H1 (cell line): Measurements from ENCODE around the gene CAMKK2. TPM values are rescaled to one million over a fixed set of nuclear protein-coding genes. Genes with fewer than 3 reads are reported as not detected.

Experiments used
- CTCF ChIA-PET: fragments of 300-600 bp; sonication (Branson Sonifier 250); formaldehyde crosslinking; loops from one replicate; lab custom pipeline; 2021; ENCODE audit not compliant: partially characterized antibody; lab: Charles Lee
- POLR2A ChIA-PET: fragments of 300-600 bp; sonication (Branson Sonifier 250); formaldehyde crosslinking; loops from one replicate; lab custom pipeline; 2021; ENCODE audit warnings: inconsistent platforms; ENCODE audit not compliant: partially characterized antibody; lab: Charles Lee
- DNase-seq, 2 experiments: peaks; one replicate each; pipeline versions ENCODE4 v3.0.0 to v3.0.0-alpha.2; 2010 to 2022; ENCODE audit warnings: low spot score in 2 of 2, low read depth in 1 of 2, mixed read lengths in 1 of 2
- FAIRE-seq: peaks from 2 replicates; lab custom pipeline; 2011; peaks lifted over from hg19 to GRCh38; lab: Jason Lieb, UNC
- H2AFZ ChIP-seq: 2 replicates; pipeline ENCODE4 v1.8.1; 2012; ENCODE audit warnings: low read length, inconsistent platforms
- H2AK5ac ChIP-seq: 2 replicates; pipeline ENCODE4 v1.6.1; 2013; ENCODE audit warnings: low read depth, low read length
- H2BK120ac ChIP-seq: replicated peaks from 2 replicates; pipeline ENCODE3; 2013; ENCODE audit warnings: low read depth, low read length, inconsistent platforms
- H2BK12ac ChIP-seq: 2 replicates; pipeline ENCODE4 v1.6.1; 2013; ENCODE audit warnings: low read depth, low read length
- H2BK15ac ChIP-seq: 2 replicates; pipeline ENCODE4 v1.6.1; 2013; ENCODE audit warnings: low read length
- H2BK20ac ChIP-seq: 2 replicates; pipeline ENCODE4 v1.6.1; 2013; ENCODE audit warnings: low read length
- H2BK5ac ChIP-seq: 2 replicates; pipeline ENCODE4 v1.6.1; 2013; ENCODE audit warnings: low read depth, low read length
- H3K14ac ChIP-seq: 2 replicates; pipeline ENCODE4 v1.6.1; 2013; ENCODE audit warnings: inconsistent platforms; ENCODE audit not compliant: insufficient read length
- H3K18ac ChIP-seq: 2 replicates; pipeline ENCODE4 v1.6.1; 2013; ENCODE audit warnings: low read length; ENCODE audit errors: extremely low read depth
- H3K23ac ChIP-seq: 2 replicates; pipeline ENCODE4 v1.6.1; 2013; ENCODE audit warnings: inconsistent platforms; ENCODE audit not compliant: insufficient read length
- H3K23me2 ChIP-seq: 2 replicates; pipeline ENCODE4 v1.6.1; 2013; ENCODE audit warnings: low read depth, low read length
- H3K27ac ChIP-seq: 2 replicates; pipeline ENCODE4 v1.6.1; 2011; ENCODE audit warnings: low read depth, low read length, inconsistent platforms
- H3K27me3 ChIP-seq, 4 experiments: replicated peaks in 1 of 4; 1 replicate in 1 of 4; 2 replicates in 3 of 4; pipeline versions ENCODE4 v1.6.1 to v1.8.1; 2011 to 2013; ENCODE audit warnings: low read length in 3 of 4, mild to moderate bottlenecking in 3 of 4, inconsistent platforms in 2 of 4, mixed read lengths in 2 of 4, moderate library complexity in 1 of 4; ENCODE audit not compliant: control insufficient read depth in 3 of 4, insufficient read depth in 3 of 4; ENCODE audit errors: extremely low read depth in 1 of 4
- H3K36me3 ChIP-seq, 4 experiments: 2 replicates each; pipeline versions ENCODE4 v1.6.1 to v1.8.1; 2011 to 2013; ENCODE audit warnings: mild to moderate bottlenecking in 4 of 4, low read length in 3 of 4, moderate library complexity in 2 of 4, control low read depth in 1 of 4, inconsistent platforms in 1 of 4; ENCODE audit not compliant: insufficient read depth in 4 of 4, control insufficient read depth in 2 of 4
- H3K4ac ChIP-seq: replicated peaks from 2 replicates; pipeline ENCODE3; 2013; ENCODE audit warnings: low read length, low read depth, mixed read lengths, inconsistent platforms; ENCODE audit not compliant: insufficient read length
- H3K4me1 ChIP-seq, 4 experiments: replicated peaks in 1 of 4; 1 replicate in 1 of 4; 2 replicates in 3 of 4; pipeline versions ENCODE4 v1.6.1 to v1.8.1; 2011 to 2013; ENCODE audit warnings: low read length in 3 of 4, inconsistent platforms in 2 of 4, mixed read lengths in 1 of 4; ENCODE audit not compliant: insufficient read depth in 4 of 4, control insufficient read depth in 3 of 4
- H3K4me2 ChIP-seq, 2 experiments: 2 replicates each; pipeline versions ENCODE4 v1.6.1 to v1.8.1; 2011 to 2013; ENCODE audit warnings: low read depth in 2 of 2, low read length in 2 of 2, control low read depth in 1 of 2, inconsistent platforms in 1 of 2, mild to moderate bottlenecking in 1 of 2; ENCODE audit not compliant: insufficient read depth in 1 of 2
- H3K4me3 ChIP-seq, 4 experiments: fragments of 200-600, 300-600 bp in 1 of 4; sonication (generic), shearing (Covaris generic), sonication (Bioruptor Twin) in 1 of 4; 2 replicates each; pipeline versions ENCODE4 v1.5.1 to v1.8.1; 2011 to 2016; ENCODE audit warnings: low read length in 4 of 4, low read depth in 3 of 4, control low read depth in 2 of 4, inconsistent platforms in 2 of 4, mild to moderate bottlenecking in 2 of 4, mixed read lengths in 1 of 4, moderate library complexity in 1 of 4; ENCODE audit not compliant: insufficient read depth in 2 of 4; ENCODE audit errors: extremely low read depth in 1 of 4
- H3K56ac ChIP-seq: replicated peaks from 2 replicates; pipeline ENCODE3; 2013; ENCODE audit warnings: low read depth, mild to moderate bottlenecking, mixed read lengths, low read length, inconsistent platforms; ENCODE audit not compliant: insufficient read length
- H3K79me1 ChIP-seq: 2 replicates; pipeline ENCODE4 v1.6.1; 2013; ENCODE audit warnings: low read depth, low read length, control low read depth
- H3K79me2 ChIP-seq, 2 experiments: 2 replicates each; pipeline versions ENCODE4 v1.6.1 to v1.8.1; 2012 to 2013; ENCODE audit warnings: low read length in 2 of 2, mild to moderate bottlenecking in 2 of 2, inconsistent platforms in 1 of 2; ENCODE audit not compliant: insufficient read depth in 2 of 2, control insufficient read depth in 1 of 2
- H3K9ac ChIP-seq, 4 experiments: replicated peaks in 1 of 4; 1 replicate in 1 of 4; 2 replicates in 3 of 4; pipeline versions ENCODE4 v1.6.1 to v1.8.1; 2011 to 2013; ENCODE audit warnings: low read depth in 3 of 4, low read length in 3 of 4, control low read depth in 2 of 4, mild to moderate bottlenecking in 2 of 4, moderate library complexity in 2 of 4, inconsistent platforms in 1 of 4; ENCODE audit errors: extremely low read depth in 1 of 4
- H3K9me3 ChIP-seq, 2 experiments: 2 replicates each; pipeline versions ENCODE4 v1.6.1 to v1.8.1; 2012 to 2013; ENCODE audit warnings: mild to moderate bottlenecking in 2 of 2, moderate library complexity in 2 of 2, control low read depth in 1 of 2, inconsistent platforms in 1 of 2, low read depth in 1 of 2, low read length in 1 of 2, mixed read lengths in 1 of 2; ENCODE audit not compliant: insufficient read depth in 2 of 2
- H4K20me1 ChIP-seq, 2 experiments: replicated peaks in 1 of 2; 2 replicates each; pipeline versions ENCODE3 to v1.8.1; 2011 to 2013; ENCODE audit warnings: inconsistent platforms in 2 of 2, low read length in 2 of 2, mild to moderate bottlenecking in 1 of 2; ENCODE audit not compliant: insufficient read depth in 2 of 2, control insufficient read depth in 1 of 2
- H4K5ac ChIP-seq: 2 replicates; pipeline ENCODE4 v1.6.1; 2013; ENCODE audit warnings: low read length, low read depth, mixed read lengths, inconsistent platforms; ENCODE audit not compliant: insufficient read length
- H4K8ac ChIP-seq: 2 replicates; pipeline ENCODE4 v1.8.0; 2013; ENCODE audit warnings: mild to moderate bottlenecking, moderate library complexity, low read length, inconsistent platforms; ENCODE audit not compliant: insufficient read depth; ENCODE audit errors: extremely low read depth
- H4K91ac ChIP-seq: replicated peaks from 2 replicates; pipeline ENCODE3; 2013; ENCODE audit warnings: low read length, mixed read lengths, inconsistent platforms; ENCODE audit not compliant: insufficient read length
- CEBPB ChIP-seq: IDR thresholded peaks from 2 replicates; pipeline ENCODE4 v1.6.1; 2012; ENCODE audit warnings: low read depth, low read length
- KDM5A ChIP-seq: fragments of 200-600 bp; IDR thresholded peaks from 2 replicates; pipeline ENCODE4 v1.7.1; 2012; ENCODE audit warnings: mild to moderate bottlenecking, low read length, inconsistent platforms, mixed read lengths
- MAFK ChIP-seq: IDR thresholded peaks from 2 replicates; pipeline ENCODE4 v1.6.1; 2012; ENCODE audit warnings: low read depth, mild to moderate bottlenecking, improper control_type of control experiment, low read length
- RNF2 ChIP-seq: fragments of 200-900, 300-1000 bp; sonication (generic); IDR thresholded peaks from 2 replicates; pipeline ENCODE4 v1.7.1; 2016; ENCODE audit warnings: borderline replicate concordance, low read depth, mild to moderate bottlenecking, antibody characterized with exemption, low read length; ENCODE audit not compliant: poor library complexity, severe bottlenecking; ENCODE audit errors: missing control alignments
- SIN3A ChIP-seq, 2 experiments: IDR thresholded peaks in 1 of 2; conservative IDR thresholded peaks in 1 of 2; 2 replicates each; pipeline ENCODE4 v1.6.1; 2011 to 2012; ENCODE audit warnings: low read length in 2 of 2, improper control_type of control experiment in 1 of 2, low read depth in 1 of 2, mild to moderate bottlenecking in 1 of 2
- SP2 ChIP-seq: IDR thresholded peaks from 2 replicates; pipeline ENCODE4 v1.6.1; 2012; ENCODE audit warnings: mild to moderate bottlenecking, low read length, inconsistent platforms
- TBP ChIP-seq: IDR thresholded peaks from 2 replicates; pipeline ENCODE4 v1.6.1; 2011; ENCODE audit warnings: low read depth, low read length, improper control_type of control experiment
- WGBS, 2 experiments: shearing (Covaris generic) in 1 of 2; methylation state at CpG; one replicate each; pipeline versions ENCODE4 v1.1.6 to v1.1.7; 2013 to 2015; ENCODE audit warnings: low lambda C conversion rate in 2 of 2, mixed read lengths in 2 of 2, inconsistent platforms in 1 of 2, low coverage in 1 of 2, missing lambda C conversion rate in 1 of 2; ENCODE audit not compliant: insufficient replicate concordance in 2 of 2, insufficient coverage in 1 of 2, insufficient read length in 1 of 2; ENCODE audit errors: extremely low coverage in 1 of 2, missing lambda C conversion rate in 1 of 2; 5-methylcytosine and 5-hydroxymethylcytosine counted together
- long read RNA-seq, 2 experiments: library from RNA in 1 of 2; library from capped mRNA in 1 of 2; stranded (forward); transcript quantifications; one replicate each; pipeline ENCODE4 v2.0.0, GENCODE V29; 2021; ENCODE audit warnings: inconsistent platforms in 1 of 2
- polyA minus RNA-seq, 3 experiments: library from RNA; depleted of rRNA, polyadenylated mRNA; stranded (reverse); fragments of >200 nt; gene quantifications; 1 replicate in 2 of 3; 2 replicates in 1 of 3; pipeline ENCODE4 v1.2.3, GENCODE V29; 2011
- polyA plus RNA-seq, 7 experiments: library from polyadenylated mRNA; depleted of rRNA in 3 of 7; stranded (reverse) in 5 of 7; unstranded in 2 of 7; fragments of >200 nt in 5 of 7; fragments of 200-250 nt in 2 of 7; gene quantifications; 1 replicate in 5 of 7; 2 replicates in 1 of 7; 4 replicates in 1 of 7; pipeline versions ENCODE4 v1.2.1 to v1.2.3, GENCODE V29; 2011 to 2013; ENCODE audit warnings: missing spikeins in 2 of 7, mixed read lengths in 2 of 7
- total RNA-seq: library from RNA; stranded (reverse); fragmentation: NEBNext Ultra II Directional; extraction: Animal tissue kit (Norgen Biotek cat#: 25700); gene quantifications from 2 replicates; pipeline ENCODE4 v1.2.1, GENCODE V29; 2021

The CAMKK2 gene
- total RNA-seq (28.7 and 30.6 TPM in 2 replicates), polyA plus RNA-seq (2011; rRNA removed) (29.6 and 31.2 TPM in 2 replicates), polyA minus RNA-seq (2011; rRNA and poly(A)+ RNA removed) (44.3 and 47.6 TPM in 2 replicates)
- 29.9 TPM for polyA plus RNA-seq (2011; cell fraction: cytosol; rRNA removed)
- 44.5 TPM for polyA plus RNA-seq (2011; cell fraction: nucleus; rRNA removed)
- polyA plus RNA-seq (2012, experiment 1 of 2), result 24.6 to 27.2 TPM (median 26.2 TPM) in 4 replicates
- polyA plus RNA-seq (2012, experiment 2 of 2), result 16.1 TPM
- 18.8 TPM for polyA plus RNA-seq (2013, experiment 1 of 2)
- polyA plus RNA-seq (2013, experiment 2 of 2), result 18.6 TPM
- polyA minus RNA-seq (2011; cell fraction: cytosol; rRNA and poly(A)+ RNA removed), result 20.4 TPM
- polyA minus RNA-seq (2011; cell fraction: nucleus; rRNA and poly(A)+ RNA removed), result 32.1 TPM
- long read RNA-seq, experiment 1, partial matches to known transcripts, result 1 of 23 reads
- long read RNA-seq, experiment 1, other reads (novel, unspliced or antisense), result 22 of 23 reads
- long read RNA-seq, experiment 2, partial matches to known transcripts, result 0 of 1 reads
- long read RNA-seq, experiment 2, other reads (novel, unspliced or antisense), result 1 of 1 reads

DNA sequence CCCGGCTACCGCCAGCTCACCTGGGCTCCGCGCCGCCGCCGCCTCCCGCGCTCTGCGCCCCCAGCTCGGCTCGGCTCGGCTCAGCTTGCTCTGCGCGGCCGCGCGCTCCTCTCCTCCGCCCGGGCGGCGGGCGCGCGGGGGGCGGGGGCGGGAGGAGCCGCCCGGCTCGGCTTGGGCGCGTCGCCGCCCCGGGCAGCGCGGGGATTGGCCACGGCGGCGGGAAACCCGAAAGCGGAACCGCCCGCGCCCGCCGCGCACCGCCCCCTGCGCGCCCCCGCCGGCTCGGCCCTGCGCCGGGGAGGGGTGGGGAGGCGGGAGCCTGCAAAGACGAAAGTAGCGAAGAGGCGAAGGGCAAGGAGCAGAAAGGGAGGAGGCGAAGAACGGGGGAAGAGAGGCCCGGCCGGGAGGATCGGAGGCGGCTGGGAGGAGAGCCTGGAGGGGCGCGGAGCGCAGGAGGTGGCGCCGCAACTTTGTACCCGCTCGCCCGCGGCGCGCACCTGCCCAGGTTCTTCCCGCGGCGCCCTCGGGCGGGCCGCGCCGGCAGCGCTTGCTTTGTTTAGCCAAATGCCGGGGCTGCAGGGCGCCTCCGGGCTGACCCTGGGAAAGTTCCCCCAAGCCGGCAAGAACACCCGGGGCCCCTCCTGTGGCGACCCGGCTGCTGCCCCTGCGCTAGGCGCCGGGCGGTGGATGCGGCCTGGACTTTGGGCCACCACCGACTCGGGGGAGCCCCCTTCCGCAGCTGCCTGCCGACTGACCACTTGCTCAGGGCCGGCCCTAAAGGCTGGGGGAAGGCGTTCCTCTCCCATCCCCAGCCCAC is at the start of gene CAMKK2:
TSS of gene CAMKK2 (minus strand) at position 92 of the 817 bp plus-strand sequence. CDS start 22,183 bp downstream, outside the sequence.
- FAIRE-seq (no peak), DNase-seq (peak; percentile 27 to 90)
- no peak within 1 kb of the TSS for H2AK5ac ChIP-seq
- H3K36me3 ChIP-seq, result no peaks in the 10 kb centered on the region
- H2BK120ac ChIP-seq, result no peak within 1 kb of the TSS
- H3K4me1 ChIP-seq, result peaks cover 0 to 6% (median 1%) of the 10 kb centered on the region in 4 experiments; a peak in 2 of 7 replicates
- peaks cover 10% of the 10 kb centered on the region; the same call in 1 of the 2 replicates for H3K79me1 ChIP-seq
- H3K79me2 ChIP-seq, result peaks cover 0 to 18% of the 10 kb centered on the region in 2 experiments; a peak in 2 of 4 replicates
- H3K18ac ChIP-seq, result peak within 1 kb of the TSS; percentile 93
- no peaks in the 10 kb centered on the region for H3K9me3 ChIP-seq
- ChIA-PET POLR2A (interaction anchor here (0.6 to 2.4 kb wide), 7 partner anchors 10 to 1433 kb away, joined by 3 to 14 read pairs (median 4); partner anchors contain the start of gene RNF34), CTCF (no interaction called here)
- peaks cover 2 to 5% of the 10 kb centered on the region in 2 experiments for H4K20me1 ChIP-seq
- H4K8ac ChIP-seq, result peak within 1 kb of the TSS; percentile 92; the same call in 1 of the 2 replicates
- H3K4ac ChIP-seq, result peak within 1 kb of the TSS; percentile 69
- H3K9ac ChIP-seq, result peak within 1 kb of the TSS; percentile 52 to 95 (median 69)
- H3K4me3 ChIP-seq, result peak within 1 kb of the TSS; percentile 59 to 87 (median 81)
- peak within 1 kb of the TSS; percentile 18; the same call in 1 of the 2 replicates for H2BK12ac ChIP-seq
- H3K14ac ChIP-seq, result no peak within 1 kb of the TSS
- H4K91ac ChIP-seq, result peak within 1 kb of the TSS; percentile 65
- H3K4me2 ChIP-seq, result peak within 1 kb of the TSS; percentile 89 to 90
- H2AFZ ChIP-seq, result peak within 1 kb of the TSS; percentile 17; the same call in 1 of the 2 replicates
- 1% methylated on average over 50 of the region's 104 CpGs; no CpG with 5 or more reads in 1 of the 2 experiments for WGBS, 2 experiments
- H4K5ac ChIP-seq, result peak within 1 kb of the TSS; percentile 84
- H3K23ac ChIP-seq, result no peak within 1 kb of the TSS
- H3K27me3 ChIP-seq, result no peaks in the 10 kb centered on the region
- peak within 1 kb of the TSS; percentile 77 for H3K56ac ChIP-seq
- H2BK15ac ChIP-seq, result 0 out of 2 replicates have a peak within 1 kb of the TSS, but pooled peaks have one; percentile 2
- H2BK5ac ChIP-seq, result peak within 1 kb of the TSS; percentile 40; the same call in 1 of the 2 replicates
- no peak within 1 kb of the TSS for H2BK20ac ChIP-seq
- peaks cover 10% of the 10 kb centered on the region for H3K23me2 ChIP-seq
- peak within 1 kb of the TSS; percentile 74; the same call in 1 of the 2 replicates for H3K27ac ChIP-seq
- TF ChIP-seq RNF2 (no peak), KDM5A (no peak), MAFK (no peak), SIN3A (conservative IDR thresholded peaks at IDR 0.05 in 1 of 2, IDR thresholded peaks at IDR 0.05 in 1 of 2; ENCODE audit: low read depth in 1 of 2, low read length in 2 of 2) (no peak), TBP (0 out of 2 replicates have a peak, but pooled peaks have one; percentile 28), CEBPB (no peak), SP2 (no peak)
